ENCODE data around the gene SRSF4. TPM values are rescaled to one million over a fixed set of nuclear protein-coding genes. Genes with fewer than 3 reads are reported as not detected.
"Not testable (repeated sequence)": the region's sequence is repeated elsewhere in the genome, so short reads cannot be mapped to it uniquely, and the experiment has no call there.

SRSF4 gene
- total RNA-seq, 4 donors from 2014 or later: 41.4 to 82.6 (median 56.4) TPM

- 86 to 89% methylated on average over 4 of the region's 4 CpGs for WGBS, 2 donors
- intact Hi-C loops (cut with DNase I): no loop called here
- no peaks in the 10 kb centered on the region for H3K27me3 ChIP-seq
Observed at GRCh38 chr1:29225361-29225760, 43.7 kb upstream of the SRSF4 start.

DNA sequence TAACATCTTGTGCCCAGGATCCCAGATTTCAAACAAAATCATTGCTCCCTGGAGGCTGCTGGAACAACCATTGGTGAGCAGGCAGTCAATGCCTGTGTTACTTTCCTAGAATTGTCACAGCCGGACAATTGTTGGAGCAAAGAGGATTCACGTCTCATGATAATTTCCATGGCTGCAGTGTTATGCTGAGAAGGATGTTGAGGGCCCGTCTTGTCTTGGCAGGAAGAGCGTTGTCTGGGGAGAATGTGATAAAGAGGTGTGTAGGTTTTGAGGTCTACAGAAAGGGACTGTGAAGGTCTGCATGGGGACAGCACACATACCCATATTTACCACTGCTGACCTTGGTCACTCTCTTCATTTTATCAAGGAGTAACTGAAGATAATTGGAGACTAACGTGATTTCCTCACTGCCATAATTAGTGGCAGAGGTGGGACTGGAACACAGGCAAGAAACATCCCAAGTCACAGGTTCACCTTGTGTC is 42.7 kb upstream of the SRSF4 start:
- Histone ChIP-seq H3K36me3 (peaks cover 0 to 62% (median 0%) of the 10 kb centered on the region in 3 donors), H3K27ac (no peak overlapping the region), H3K9me3 (no peaks in the 10 kb centered on the region), H3K4me3 (no peak overlapping the region), H3K27me3 (no peaks in the 10 kb centered on the region), H3K4me1 (peaks cover 0 to 5% (median 1%) of the 10 kb centered on the region in 3 donors)
- TF ChIP-seq POLR2A (IDR thresholded peaks at IDR 0.05): no peak
- TF ChIP-seq, protein P1, sequence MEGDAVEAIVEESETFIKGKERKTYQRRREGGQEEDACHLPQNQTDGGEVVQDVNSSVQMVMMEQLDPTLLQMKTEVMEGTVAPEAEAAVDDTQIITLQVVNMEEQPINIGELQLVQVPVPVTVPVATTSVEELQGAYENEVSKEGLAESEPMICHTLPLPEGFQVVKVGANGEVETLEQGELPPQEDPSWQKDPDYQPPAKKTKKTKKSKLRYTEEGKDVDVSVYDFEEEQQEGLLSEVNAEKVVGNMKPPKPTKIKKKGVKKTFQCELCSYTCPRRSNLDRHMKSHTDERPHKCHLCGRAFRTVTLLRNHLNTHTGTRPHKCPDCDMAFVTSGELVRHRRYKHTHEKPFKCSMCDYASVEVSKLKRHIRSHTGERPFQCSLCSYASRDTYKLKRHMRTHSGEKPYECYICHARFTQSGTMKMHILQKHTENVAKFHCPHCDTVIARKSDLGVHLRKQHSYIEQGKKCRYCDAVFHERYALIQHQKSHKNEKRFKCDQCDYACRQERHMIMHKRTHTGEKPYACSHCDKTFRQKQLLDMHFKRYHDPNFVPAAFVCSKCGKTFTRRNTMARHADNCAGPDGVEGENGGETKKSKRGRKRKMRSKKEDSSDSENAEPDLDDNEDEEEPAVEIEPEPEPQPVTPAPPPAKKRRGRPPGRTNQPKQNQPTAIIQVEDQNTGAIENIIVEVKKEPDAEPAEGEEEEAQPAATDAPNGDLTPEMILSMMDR (IDR thresholded peaks at IDR 0.05): no peak
- intact Hi-C loops (cut with DNase I): no loop called here
- WGBS, 2 donors: 87 to 99% methylated on average over 5 of the region's 5 CpGs
- DNase-seq: no peak

More at GRCh38 chr1:29225361-29225760, 43.7 kb upstream of the SRSF4 start:
- H3K27ac ChIP-seq: no peak overlapping the region
- H3K4me3 ChIP-seq: no peak overlapping the region
- no peak for DNase-seq
- no peaks in the 10 kb centered on the region for H3K9me3 ChIP-seq
- H3K36me3 ChIP-seq: peaks cover 0 to 52% (median 0%) of the 10 kb centered on the region in 3 donors
- H3K4me1 ChIP-seq: peaks cover 0 to 15% (median 11%) of the 10 kb centered on the region in 3 donors
- TF ChIP-seq, protein P1 (IDR thresholded peaks at IDR 0.05): no peak
- TF ChIP-seq POLR2A (IDR thresholded peaks at IDR 0.05): no peak

- intact Hi-C loops (cut with DNase I): no loop called here
- no peak overlapping the region for H3K27ac ChIP-seq
- H3K4me3 ChIP-seq: no peak overlapping the region
- 79 to 86% methylated on average over 4 to 6 of the region's 6 CpGs for WGBS, 2 donors
- TF ChIP-seq, protein P1 (IDR thresholded peaks at IDR 0.05): no peak
- no peak for TF ChIP-seq POLR2A (IDR thresholded peaks at IDR 0.05)
- H3K27me3 ChIP-seq: no peaks in the 10 kb centered on the region
- H3K36me3 ChIP-seq: peaks cover 0 to 70% (median 0%) of the 10 kb centered on the region in 3 donors
- no peak for DNase-seq
- no peaks in the 10 kb centered on the region for H3K4me1 ChIP-seq
- H3K9me3 ChIP-seq: no peaks in the 10 kb centered on the region
Observed at GRCh38 chr1:29223521-29223920, 41.8 kb upstream of the SRSF4 start.

GRCh38 chr1:29222686-29223085 is 41.0 kb upstream of the SRSF4 start:
- H3K27ac ChIP-seq: no peak overlapping the region
- H3K4me1 ChIP-seq: no peaks in the 10 kb centered on the region
- WGBS, 2 donors: 83 to 86% methylated on average over 1 of the region's 1 CpG
- no peaks in the 10 kb centered on the region for H3K9me3 ChIP-seq
- TF ChIP-seq POLR2A (IDR thresholded peaks at IDR 0.05): no peak
- TF ChIP-seq, protein P1 (IDR thresholded peaks at IDR 0.05): no peak
- DNase-seq: no peak
- intact Hi-C loops (cut with DNase I): no loop called here
- H3K27me3 ChIP-seq: no peaks in the 10 kb centered on the region
- peaks cover 0 to 78% (median 0%) of the 10 kb centered on the region in 3 donors for H3K36me3 ChIP-seq
- no peak overlapping the region for H3K4me3 ChIP-seq

GRCh38 chr1:29222260-29222659 is 40.6 kb upstream of the SRSF4 start:
- H3K9me3 ChIP-seq; intact Hi-C loops (cut with DNase I); H3K4me3 ChIP-seq; H3K27me3 ChIP-seq; H3K27ac ChIP-seq; DNase-seq; H3K4me1 ChIP-seq: not testable (repeated sequence)
- 83 to 88% methylated on average over 5 of the region's 6 CpGs for WGBS, 2 donors
- peaks cover 0 to 81% (median 0%) of the 10 kb centered on the region in 3 donors for H3K36me3 ChIP-seq

GRCh38 chr1:29221296-29221695 is 39.6 kb upstream of the SRSF4 start:
- Histone ChIP-seq H3K4me3 (no peak overlapping the region), H3K9me3 (no peaks in the 10 kb centered on the region), H3K27ac (no peak overlapping the region), H3K36me3 (peaks cover 0 to 86% (median 0%) of the 10 kb centered on the region in 3 donors), H3K27me3 (no peaks in the 10 kb centered on the region), H3K4me1 (no peaks in the 10 kb centered on the region)
- DNase-seq: no peak
- TF ChIP-seq POLR2A (IDR thresholded peaks at IDR 0.05): no peak
- TF ChIP-seq, protein P1 (IDR thresholded peaks at IDR 0.05): no peak
- 96 to 99% methylated on average over 3 of the region's 3 CpGs for WGBS, 2 donors
- intact Hi-C loops (cut with DNase I): no loop called here
